Parathyroid adenoma (tissue), 2 donors: ENCODE results near the gene PACSIN1.

Experiments used
- H2AFZ ChIP-seq: fragments of 300-600 bp; sonication (generic); one replicate; pipeline ENCODE4 v1.7.0; 2017; ENCODE audit warnings: antibody characterized with exemption, mild to moderate bottlenecking
- H3K27ac ChIP-seq: fragments of 300-600 bp; sonication (generic); one replicate; pipeline ENCODE4 v1.7.0; 2017
- H3K27me3 ChIP-seq: fragments of 300-600 bp; sonication (generic); one replicate; pipeline ENCODE4 v1.7.0; 2017; ENCODE audit warnings: low read length; ENCODE audit not compliant: control insufficient read depth, insufficient read depth
- H3K36me3 ChIP-seq: fragments of 300-600 bp; sonication (generic); one replicate; pipeline ENCODE4 v1.7.0; 2017; ENCODE audit warnings: low read length; ENCODE audit not compliant: control insufficient read depth, insufficient read depth
- H3K4me1 ChIP-seq: fragments of 300-600 bp; sonication (generic); one replicate; pipeline ENCODE4 v1.7.0; 2017; ENCODE audit warnings: control low read depth
- H3K4me2 ChIP-seq: fragments of 300-600 bp; sonication (generic); one replicate; pipeline ENCODE4 v1.7.0; 2017; ENCODE audit warnings: low read length
- H3K4me3 ChIP-seq: fragments of 300-600 bp; sonication (generic); one replicate; pipeline ENCODE4 v1.7.0; 2017; ENCODE audit warnings: low read depth, low read length
- H3K79me2 ChIP-seq: fragments of 300-600 bp; sonication (generic); one replicate; pipeline ENCODE4 v1.7.0; 2017; ENCODE audit warnings: control low read depth
- H3K9ac ChIP-seq: fragments of 300-600 bp; sonication (generic); one replicate; pipeline ENCODE4 v1.7.0; 2017; ENCODE audit warnings: mild to moderate bottlenecking
- H3K9me3 ChIP-seq: fragments of 300-600 bp; sonication (generic); one replicate; pipeline ENCODE4 v1.7.0; 2017; ENCODE audit warnings: low read length; ENCODE audit not compliant: control insufficient read depth
- TF ChIP-seq, protein P1 (sequence below): fragments of 300-600 bp; sonication (generic); IDR thresholded peaks from one replicate; pipeline ENCODE4 v1.7.0; 2017; ENCODE audit warnings: antibody characterized with exemption, mild to moderate bottlenecking
- donor health status: primary hyperparathyroidism.

Gene PACSIN1, protein sequence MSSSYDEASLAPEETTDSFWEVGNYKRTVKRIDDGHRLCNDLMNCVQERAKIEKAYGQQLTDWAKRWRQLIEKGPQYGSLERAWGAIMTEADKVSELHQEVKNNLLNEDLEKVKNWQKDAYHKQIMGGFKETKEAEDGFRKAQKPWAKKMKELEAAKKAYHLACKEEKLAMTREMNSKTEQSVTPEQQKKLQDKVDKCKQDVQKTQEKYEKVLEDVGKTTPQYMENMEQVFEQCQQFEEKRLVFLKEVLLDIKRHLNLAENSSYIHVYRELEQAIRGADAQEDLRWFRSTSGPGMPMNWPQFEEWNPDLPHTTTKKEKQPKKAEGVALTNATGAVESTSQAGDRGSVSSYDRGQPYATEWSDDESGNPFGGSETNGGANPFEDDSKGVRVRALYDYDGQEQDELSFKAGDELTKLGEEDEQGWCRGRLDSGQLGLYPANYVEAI

DNA sequence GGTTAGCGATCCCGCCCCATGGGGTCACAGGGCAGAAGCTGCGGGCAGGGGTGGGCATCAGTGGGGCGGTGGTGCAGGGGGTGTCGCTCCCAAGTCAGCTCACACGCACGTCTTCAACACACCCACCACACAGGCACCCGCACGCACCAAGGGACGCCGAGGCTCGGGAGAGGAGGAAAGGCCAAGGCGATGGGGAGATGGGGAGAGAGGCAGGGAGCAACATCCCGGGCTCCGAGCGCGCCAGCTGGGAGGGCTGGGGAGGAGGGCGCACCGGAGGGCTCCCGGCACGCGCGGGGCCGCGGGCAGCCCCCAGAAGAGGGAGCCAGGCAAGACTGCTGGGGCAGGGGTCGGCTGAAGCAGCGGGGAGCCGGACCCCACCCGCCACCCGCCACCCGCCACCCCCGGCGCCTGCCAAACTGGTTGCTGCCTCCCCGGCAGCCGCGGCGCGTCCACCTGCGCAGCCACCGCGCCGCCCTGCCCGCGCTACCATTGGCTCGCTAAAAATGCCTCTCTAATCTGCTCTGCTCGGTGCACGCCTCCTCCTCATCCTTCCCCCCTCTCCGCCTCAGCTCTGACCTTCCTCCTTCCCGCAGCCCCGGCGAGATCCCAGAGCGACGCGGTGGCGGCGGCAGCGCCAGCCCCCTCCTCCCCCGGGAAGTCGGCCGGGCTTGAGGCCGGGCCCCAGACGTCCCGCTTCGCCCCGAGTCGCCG is at the start of gene PACSIN1:
PACSIN1 (plus strand) TSS at position 546 of the 711 bp plus-strand sequence. CDS start 60,230 bp downstream, outside the sequence.
- Histone ChIP-seq H3K36me3 (no peaks in the 10 kb centered on the region), H3K27me3 (no peaks in the 10 kb centered on the region), H3K4me3 (peak within 1 kb of the TSS; percentile 49), H3K79me2 (no peaks in the 10 kb centered on the region), H2AFZ (peak within 1 kb of the TSS; percentile 93), H3K4me1 (no peaks in the 10 kb centered on the region), H3K9me3 (no peaks in the 10 kb centered on the region), H3K4me2 (peak within 1 kb of the TSS; percentile 83), H3K27ac (no peak within 1 kb of the TSS), H3K9ac (no peak within 1 kb of the TSS)
- TF ChIP-seq, protein P1, sequence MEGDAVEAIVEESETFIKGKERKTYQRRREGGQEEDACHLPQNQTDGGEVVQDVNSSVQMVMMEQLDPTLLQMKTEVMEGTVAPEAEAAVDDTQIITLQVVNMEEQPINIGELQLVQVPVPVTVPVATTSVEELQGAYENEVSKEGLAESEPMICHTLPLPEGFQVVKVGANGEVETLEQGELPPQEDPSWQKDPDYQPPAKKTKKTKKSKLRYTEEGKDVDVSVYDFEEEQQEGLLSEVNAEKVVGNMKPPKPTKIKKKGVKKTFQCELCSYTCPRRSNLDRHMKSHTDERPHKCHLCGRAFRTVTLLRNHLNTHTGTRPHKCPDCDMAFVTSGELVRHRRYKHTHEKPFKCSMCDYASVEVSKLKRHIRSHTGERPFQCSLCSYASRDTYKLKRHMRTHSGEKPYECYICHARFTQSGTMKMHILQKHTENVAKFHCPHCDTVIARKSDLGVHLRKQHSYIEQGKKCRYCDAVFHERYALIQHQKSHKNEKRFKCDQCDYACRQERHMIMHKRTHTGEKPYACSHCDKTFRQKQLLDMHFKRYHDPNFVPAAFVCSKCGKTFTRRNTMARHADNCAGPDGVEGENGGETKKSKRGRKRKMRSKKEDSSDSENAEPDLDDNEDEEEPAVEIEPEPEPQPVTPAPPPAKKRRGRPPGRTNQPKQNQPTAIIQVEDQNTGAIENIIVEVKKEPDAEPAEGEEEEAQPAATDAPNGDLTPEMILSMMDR: no peak

DNA sequence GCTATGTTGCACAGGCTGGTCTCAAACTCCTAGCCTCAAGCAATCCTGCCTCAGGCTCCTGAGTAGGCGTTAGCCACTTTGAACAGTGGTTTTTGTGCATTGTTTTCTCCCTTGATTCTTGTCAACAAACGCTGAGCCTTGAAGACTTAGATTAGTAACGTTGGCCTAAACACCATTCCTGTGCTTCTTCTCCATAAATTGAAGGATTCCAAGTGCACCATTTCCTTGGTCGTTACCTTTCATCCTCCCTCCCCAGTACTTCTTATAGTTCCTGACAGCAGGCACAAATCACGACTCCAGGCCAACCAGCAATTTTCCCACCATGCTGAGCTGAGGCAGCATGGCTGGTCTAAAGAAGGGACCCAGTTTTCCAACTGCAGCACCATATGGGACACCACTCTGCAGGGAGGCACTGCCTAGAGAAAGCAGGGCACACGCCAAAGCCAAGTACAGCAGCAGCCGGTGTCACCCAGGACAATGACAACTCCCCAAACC is 49.0 kb upstream of the PACSIN1 start:
- TF ChIP-seq, protein P1: no peak
- no peaks in the 10 kb centered on the region for H3K4me1 ChIP-seq
- no peaks in the 10 kb centered on the region for H3K36me3 ChIP-seq
- H3K4me3 ChIP-seq: no peak overlapping the region
- H3K27me3 ChIP-seq: no peaks in the 10 kb centered on the region
- no peaks in the 10 kb centered on the region for H3K79me2 ChIP-seq
- no peak overlapping the region for H3K27ac ChIP-seq
- H3K4me2 ChIP-seq: no peak overlapping the region
- no peak overlapping the region for H3K9ac ChIP-seq
- no peak overlapping the region for H2AFZ ChIP-seq
- H3K9me3 ChIP-seq: no peaks in the 10 kb centered on the region

DNA sequence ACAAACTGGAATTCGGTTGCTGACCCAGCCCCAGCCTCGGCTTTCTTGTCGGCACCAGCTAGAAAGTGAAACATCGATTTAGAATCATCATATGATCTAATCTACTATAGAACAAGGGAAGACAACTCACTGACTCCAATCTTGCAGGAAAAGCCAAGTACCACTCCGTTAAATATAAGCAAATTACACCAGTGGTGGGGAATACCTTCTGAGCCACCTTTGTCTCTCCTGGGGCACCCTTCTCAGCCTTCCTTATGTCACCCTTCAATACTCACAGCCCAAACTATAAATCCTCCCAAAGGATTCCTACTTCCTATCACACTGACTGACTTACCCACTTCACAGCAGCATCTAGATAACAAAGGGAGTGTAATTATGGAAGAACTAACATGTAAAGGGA is 47.5 kb upstream of the PACSIN1 start:
- Histone ChIP-seq H3K79me2 (no peaks in the 10 kb centered on the region), H3K36me3 (no peaks in the 10 kb centered on the region), H3K4me1 (no peaks in the 10 kb centered on the region), H3K9ac (no peak overlapping the region), H3K27ac (no peak overlapping the region), H3K27me3 (no peaks in the 10 kb centered on the region), H3K9me3 (no peaks in the 10 kb centered on the region), H3K4me3 (no peak overlapping the region), H2AFZ (no peak overlapping the region), H3K4me2 (no peak overlapping the region)
- TF ChIP-seq, protein P1: no peak

DNA sequence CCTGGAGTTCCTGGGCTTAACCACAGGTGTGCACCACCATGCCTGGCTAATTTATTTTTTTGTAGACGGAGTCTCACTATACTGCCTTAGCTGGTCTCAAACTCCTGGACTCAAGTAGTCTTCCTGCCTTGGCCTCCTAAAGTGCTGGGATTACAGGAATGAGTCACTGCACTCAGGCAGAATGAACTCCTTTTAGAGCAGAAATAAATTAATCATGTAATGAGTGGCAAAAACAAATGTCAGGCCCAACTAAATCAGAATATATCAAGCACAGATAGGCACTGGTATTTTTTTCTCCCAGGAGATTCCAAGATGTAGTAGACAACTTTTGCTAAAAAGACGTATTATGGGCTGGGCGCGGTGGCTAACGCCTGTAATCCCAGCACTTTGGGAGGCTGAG is 42.6 kb upstream of the PACSIN1 start:
- TF ChIP-seq, protein P1: no peak
- H3K4me2 ChIP-seq: no peak overlapping the region
- H3K4me1 ChIP-seq: peaks cover 3% of the 10 kb centered on the region
- H3K36me3 ChIP-seq: no peaks in the 10 kb centered on the region
- H3K4me3 ChIP-seq: no peak overlapping the region
- no peak overlapping the region for H3K27ac ChIP-seq
- H3K9ac ChIP-seq: no peak overlapping the region
- H2AFZ ChIP-seq: no peak overlapping the region
- H3K27me3 ChIP-seq: no peaks in the 10 kb centered on the region
- H3K79me2 ChIP-seq: no peaks in the 10 kb centered on the region
- no peaks in the 10 kb centered on the region for H3K9me3 ChIP-seq
